Neutrophil (primary cell): ENCODE results near the gene XPO6.

Experiments
- H3K27ac ChIP-seq: fragments of 200-600 bp; sonication (generic); 2 replicates; pipeline ENCODE4 v1.5.1; 2016; ENCODE audit warnings: mild to moderate bottlenecking, moderate library complexity
- H3K27me3 ChIP-seq: fragments of 200-600 bp; sonication (generic); 2 replicates; pipeline ENCODE4 v1.6.0; 2016; ENCODE audit warnings: mild to moderate bottlenecking
- H3K36me3 ChIP-seq: fragments of 200-600 bp; sonication (generic); 2 replicates; pipeline ENCODE4 v1.5.1; 2017
- H3K4me1 ChIP-seq, 2 experiments: fragments of 200-600 bp in 1 of 2; sonication (generic) in 1 of 2; 1 replicate in 1 of 2; 2 replicates in 1 of 2; pipeline versions ENCODE4 v1.5.1 to v1.6.1; 2013 to 2016; ENCODE audit warnings: low read depth in 1 of 2, low read length in 1 of 2, mild to moderate bottlenecking in 1 of 2, moderate library complexity in 1 of 2; ENCODE audit not compliant: control insufficient read depth in 1 of 2, insufficient read depth in 1 of 2
- H3K4me3 ChIP-seq, 2 experiments: fragments of 200-600 bp in 1 of 2; sonication (generic) in 1 of 2; 1 replicate in 1 of 2; 2 replicates in 1 of 2; pipeline ENCODE4 v1.5.1; 2013 to 2016; ENCODE audit warnings: low read depth in 1 of 2, low read length in 1 of 2, mild to moderate bottlenecking in 1 of 2, moderate library complexity in 1 of 2
- H3K9me3 ChIP-seq: fragments of 200-600 bp; sonication (generic); 2 replicates; pipeline ENCODE4 v1.5.1; 2016
- TF ChIP-seq, protein P1 (sequence below): fragments of 200-600 bp; sonication (generic); IDR thresholded peaks from 2 replicates; pipeline ENCODE4 v1.5.1; 2016; ENCODE audit warnings: antibody characterized with exemption

Gene XPO6

DNA sequence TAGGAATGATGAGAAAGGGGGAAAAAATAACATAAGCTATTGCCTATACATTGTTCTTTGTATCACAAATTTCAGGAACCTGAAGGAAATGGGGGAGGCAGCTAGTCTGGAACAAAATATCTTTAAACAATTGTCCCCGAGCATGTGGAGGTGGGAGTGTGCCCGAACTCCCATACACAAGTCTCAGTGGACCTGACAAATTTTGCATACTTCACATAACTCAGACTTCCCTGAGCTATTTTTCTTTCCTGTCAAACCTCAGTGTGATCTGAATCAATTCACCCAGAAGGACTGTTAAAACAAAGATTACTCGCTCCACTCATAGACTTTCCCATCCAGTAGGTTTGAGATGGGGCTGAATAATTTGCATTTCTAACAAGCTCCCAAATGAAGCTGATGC lies 1.6 kb upstream of the XPO6 start:
- TF ChIP-seq, protein P1, sequence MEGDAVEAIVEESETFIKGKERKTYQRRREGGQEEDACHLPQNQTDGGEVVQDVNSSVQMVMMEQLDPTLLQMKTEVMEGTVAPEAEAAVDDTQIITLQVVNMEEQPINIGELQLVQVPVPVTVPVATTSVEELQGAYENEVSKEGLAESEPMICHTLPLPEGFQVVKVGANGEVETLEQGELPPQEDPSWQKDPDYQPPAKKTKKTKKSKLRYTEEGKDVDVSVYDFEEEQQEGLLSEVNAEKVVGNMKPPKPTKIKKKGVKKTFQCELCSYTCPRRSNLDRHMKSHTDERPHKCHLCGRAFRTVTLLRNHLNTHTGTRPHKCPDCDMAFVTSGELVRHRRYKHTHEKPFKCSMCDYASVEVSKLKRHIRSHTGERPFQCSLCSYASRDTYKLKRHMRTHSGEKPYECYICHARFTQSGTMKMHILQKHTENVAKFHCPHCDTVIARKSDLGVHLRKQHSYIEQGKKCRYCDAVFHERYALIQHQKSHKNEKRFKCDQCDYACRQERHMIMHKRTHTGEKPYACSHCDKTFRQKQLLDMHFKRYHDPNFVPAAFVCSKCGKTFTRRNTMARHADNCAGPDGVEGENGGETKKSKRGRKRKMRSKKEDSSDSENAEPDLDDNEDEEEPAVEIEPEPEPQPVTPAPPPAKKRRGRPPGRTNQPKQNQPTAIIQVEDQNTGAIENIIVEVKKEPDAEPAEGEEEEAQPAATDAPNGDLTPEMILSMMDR, result no peak
- Histone ChIP-seq H3K4me3 (no peak overlapping the region), H3K27me3 (no peaks in the 10 kb centered on the region)

GRCh38 chr16:28212532-28212873 lies 738 bp upstream of the XPO6 start:
- Histone ChIP-seq H3K27me3 (no peaks in the 10 kb centered on the region), H3K36me3 (peaks cover 31% of the 10 kb centered on the region), H3K27ac (peak overlapping the region; percentile 98), H3K4me3 (peak overlapping the region; percentile 95 to 96), H3K4me1 (peaks cover 27 to 38% of the 10 kb centered on the region in 2 experiments), H3K9me3 (no peaks in the 10 kb centered on the region)
- TF ChIP-seq, protein P1, result no peak

More for the DNA sequence above, 1.6 kb upstream of the XPO6 start:
- Histone ChIP-seq H3K4me1 (peaks cover 18 to 29% of the 10 kb centered on the region in 2 experiments), H3K36me3 (peaks cover 22% of the 10 kb centered on the region), H3K9me3 (no peaks in the 10 kb centered on the region), H3K27ac (no peak overlapping the region)

DNA sequence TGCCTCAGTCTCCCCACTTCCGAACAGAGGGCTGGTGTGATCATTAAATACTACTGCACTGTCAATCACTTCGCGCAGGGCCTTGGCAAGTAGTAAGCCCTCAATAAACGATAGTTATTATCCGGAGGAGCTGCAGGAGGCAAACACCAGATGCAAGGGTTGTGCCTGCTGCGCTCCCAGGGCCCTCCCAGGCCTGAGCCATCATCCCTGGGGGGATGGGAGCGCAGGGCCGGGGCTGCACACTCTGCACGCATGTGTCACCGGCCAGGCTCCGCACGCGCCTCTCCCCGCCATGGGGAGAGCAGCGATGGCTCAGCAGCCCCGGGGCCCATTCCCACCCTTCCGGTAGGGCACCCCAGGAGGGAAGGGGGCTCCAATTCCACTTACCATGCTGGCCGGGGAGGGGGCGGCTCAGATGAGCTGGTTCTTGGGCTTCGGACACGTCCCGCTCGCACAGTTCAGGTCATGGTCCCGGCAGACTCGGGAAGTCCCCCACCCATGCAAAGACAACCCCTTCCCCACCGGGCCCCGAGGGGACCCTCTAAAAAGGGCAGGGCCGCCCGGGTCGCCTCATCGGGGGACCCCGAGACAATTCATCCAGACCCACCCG lies 681 bp downstream of the XPO6 start:
- Histone ChIP-seq H3K36me3 (peaks cover 45% of the 10 kb centered on the region), H3K4me1 (peaks cover 40 to 52% of the 10 kb centered on the region in 2 experiments), H3K27ac (peak overlapping the region; percentile 98), H3K27me3 (no peaks in the 10 kb centered on the region), H3K4me3 (peak overlapping the region; percentile 95 to 96), H3K9me3 (no peaks in the 10 kb centered on the region)
- TF ChIP-seq, protein P1, result no peak

DNA sequence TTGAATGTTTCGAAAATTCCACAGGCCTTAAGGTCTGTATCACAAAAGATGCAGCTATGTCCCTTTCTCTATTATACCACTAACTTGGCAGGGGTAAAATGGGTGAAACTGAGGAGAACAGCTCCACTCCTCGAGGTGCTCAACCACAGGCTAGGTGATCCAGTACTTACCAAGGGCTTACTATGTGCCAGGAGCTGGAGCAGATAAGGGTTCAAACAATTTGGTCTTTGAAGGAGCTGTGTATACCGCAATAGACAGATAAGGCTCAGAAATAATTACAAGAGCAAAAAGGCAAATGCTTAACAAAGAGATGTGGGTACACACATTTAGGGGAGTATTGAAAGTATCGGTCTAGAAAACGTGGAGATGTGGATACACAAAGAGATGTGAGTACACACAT lies 1.5 kb downstream of the XPO6 start:
- Histone ChIP-seq H3K4me3 (peak overlapping the region; percentile 95 to 96), H3K36me3 (peaks cover 54% of the 10 kb centered on the region), H3K27me3 (no peaks in the 10 kb centered on the region), H3K9me3 (no peaks in the 10 kb centered on the region), H3K4me1 (peaks cover 47 to 60% of the 10 kb centered on the region in 2 experiments), H3K27ac (peak overlapping the region; percentile 98)
- TF ChIP-seq, protein P1, result no peak

GRCh38 chr16:28208824-28209223 lies 2.9 kb downstream of the XPO6 start:
- TF ChIP-seq, protein P1, result no peak
- Histone ChIP-seq H3K36me3 (peaks cover 68% of the 10 kb centered on the region), H3K4me3 (peak overlapping the region; percentile 95 to 96), H3K4me1 (peaks cover 61 to 75% of the 10 kb centered on the region in 2 experiments), H3K9me3 (no peaks in the 10 kb centered on the region), H3K27me3 (no peaks in the 10 kb centered on the region), H3K27ac (peak overlapping the region; percentile 98)
